ENCODE data around the gene SLC4A9.

Gene SLC4A9

DNA sequence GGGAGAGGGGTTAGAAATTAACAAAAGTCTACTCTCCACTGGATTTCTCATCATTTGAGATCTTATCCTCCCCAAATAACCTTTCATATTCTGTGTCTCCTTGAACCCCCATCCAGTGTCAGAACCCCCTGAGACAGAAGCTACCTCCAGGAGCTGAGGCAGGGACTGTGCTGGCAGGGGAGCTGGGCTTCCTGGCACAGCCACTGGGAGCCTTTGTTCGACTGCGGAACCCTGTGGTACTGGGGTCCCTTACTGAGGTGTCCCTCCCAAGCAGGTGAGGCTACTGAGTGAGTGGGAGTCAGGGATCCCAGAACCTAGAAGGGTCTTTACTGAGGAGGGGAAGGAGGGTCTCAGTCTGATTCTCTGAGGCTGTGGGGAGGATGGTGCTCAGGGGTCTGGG lies 1.9 kb downstream of the SLC4A9 start:
- no peak for DNase-seq (ENCODE audit: low spot score)

DNA sequence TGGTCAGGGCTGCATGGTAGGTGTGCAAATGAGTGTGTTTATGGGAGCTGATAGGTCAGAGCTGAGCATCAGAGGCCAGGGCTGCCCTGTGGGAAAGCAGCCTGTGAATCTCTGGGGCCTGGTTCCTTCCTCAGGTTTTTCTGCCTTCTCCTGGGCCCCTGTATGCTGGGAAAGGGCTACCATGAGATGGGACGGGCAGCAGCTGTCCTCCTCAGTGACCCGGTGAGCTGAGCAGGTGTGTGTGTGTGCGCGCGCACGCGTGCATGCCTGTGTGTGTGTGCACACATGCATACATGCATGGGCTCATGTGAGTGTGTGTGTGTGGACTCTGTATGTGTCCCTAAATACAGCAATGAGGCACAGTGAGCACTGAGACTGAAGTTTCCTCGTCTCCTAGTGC lies 2.3 kb downstream of the SLC4A9 start:
- no peak for DNase-seq (ENCODE audit: low spot score)

DNA sequence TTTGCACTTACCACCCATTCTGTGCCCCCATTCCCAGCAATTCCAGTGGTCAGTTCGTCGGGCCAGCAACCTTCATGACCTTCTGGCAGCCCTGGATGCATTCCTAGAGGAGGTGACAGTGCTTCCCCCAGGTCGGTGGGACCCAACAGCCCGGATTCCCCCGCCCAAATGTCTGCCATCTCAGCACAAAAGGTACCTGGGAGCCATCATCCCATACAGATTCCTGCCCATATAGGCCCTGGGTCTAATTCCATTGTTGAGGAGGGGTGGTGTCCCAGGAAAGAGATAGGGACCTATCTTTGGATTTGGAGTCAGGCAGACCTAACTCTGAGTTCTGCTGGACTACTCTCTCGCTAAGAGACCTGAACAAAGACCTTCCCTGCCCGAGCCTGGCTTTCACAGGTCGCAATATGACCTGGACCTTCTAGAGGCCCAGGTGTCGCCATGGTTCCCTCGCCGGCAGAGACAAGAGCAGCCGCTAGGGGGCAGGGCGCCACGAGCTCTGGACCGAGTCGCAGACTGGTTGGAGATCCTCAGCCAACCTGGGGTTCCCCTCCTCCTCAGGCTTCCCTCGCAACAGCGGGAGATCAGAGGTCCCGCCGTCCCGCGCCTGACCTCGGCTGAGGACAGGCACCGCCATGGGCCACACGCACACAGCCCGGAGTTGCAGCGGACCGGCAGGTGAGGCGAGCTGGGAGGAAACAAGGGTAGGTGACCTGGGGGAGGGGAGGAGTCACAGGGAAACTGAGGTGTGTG lies 3.1 kb downstream of the SLC4A9 start:
- DNase-seq (ENCODE audit: low spot score) = peak; percentile 76

DNA sequence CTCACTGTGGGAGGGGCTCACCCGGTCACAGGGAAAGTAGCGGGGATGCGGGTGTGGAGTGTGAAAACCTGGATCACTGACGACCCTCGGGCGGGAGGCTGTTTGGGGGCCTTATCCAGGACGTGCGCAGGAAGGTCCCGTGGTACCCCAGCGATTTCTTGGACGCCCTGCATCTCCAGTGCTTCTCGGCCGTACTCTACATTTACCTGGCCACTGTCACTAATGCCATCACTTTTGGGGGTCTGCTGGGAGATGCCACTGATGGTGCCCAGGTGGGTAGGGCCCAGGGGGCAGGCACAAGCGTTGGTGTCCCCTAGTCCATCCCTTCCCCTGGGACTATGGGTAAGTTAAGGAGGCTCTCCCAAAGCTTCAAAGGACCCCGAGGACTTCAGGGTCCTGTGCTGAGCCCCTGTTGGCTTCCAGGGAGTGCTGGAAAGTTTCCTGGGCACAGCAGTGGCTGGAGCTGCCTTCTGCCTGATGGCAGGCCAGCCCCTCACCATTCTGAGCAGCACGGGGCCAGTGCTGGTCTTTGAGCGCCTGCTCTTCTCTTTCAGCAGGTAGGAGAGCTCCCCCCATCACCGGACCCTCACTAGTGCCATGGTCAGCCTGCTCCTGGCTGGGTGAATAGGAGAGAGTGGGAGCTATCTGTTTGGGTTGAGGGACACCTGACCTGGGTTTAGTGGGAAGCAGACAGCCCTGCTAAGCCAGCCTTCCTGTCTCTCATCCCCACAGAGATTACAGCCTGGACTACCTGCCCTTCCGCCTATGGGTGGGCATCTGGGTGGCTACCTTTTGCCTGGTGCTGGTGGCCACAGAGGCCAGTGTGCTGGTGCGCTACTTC lies 3.9 kb downstream of the SLC4A9 start:
- DNase-seq (ENCODE audit: low spot score) = no peak

DNA sequence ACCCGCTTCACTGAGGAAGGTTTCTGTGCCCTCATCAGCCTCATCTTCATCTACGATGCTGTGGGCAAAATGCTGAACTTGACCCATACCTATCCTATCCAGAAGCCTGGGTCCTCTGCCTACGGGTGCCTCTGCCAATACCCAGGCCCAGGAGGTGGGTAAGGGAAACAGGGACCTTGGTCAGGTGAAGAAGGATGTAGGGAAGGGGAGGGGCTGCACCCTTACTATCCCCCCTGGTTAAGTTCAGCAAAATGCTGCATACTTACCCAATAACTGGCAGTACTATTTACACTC lies 4.4 kb downstream of the SLC4A9 start:
- no peak for DNase-seq (ENCODE audit: low spot score)

DNA sequence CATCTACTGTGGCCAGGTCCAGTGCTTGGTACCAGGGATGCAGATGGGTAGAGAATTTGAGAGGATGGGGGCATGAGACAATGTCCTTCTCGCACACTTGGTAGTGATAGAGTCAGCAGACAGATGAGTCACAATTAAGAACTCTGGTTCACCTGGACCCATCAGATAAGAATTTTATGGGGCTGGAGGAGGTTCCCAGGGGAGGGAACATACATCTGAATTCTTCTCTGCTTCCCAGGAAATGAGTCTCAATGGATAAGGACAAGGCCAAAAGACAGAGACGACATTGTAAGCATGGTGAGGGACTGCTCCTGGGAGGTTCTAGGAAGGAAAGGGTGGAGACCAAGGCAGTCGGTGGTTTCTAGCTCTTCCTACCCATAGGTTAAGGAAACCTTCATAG lies 5.3 kb downstream of the SLC4A9 start:
- DNase-seq (ENCODE audit: low spot score) = no peak

DNA sequence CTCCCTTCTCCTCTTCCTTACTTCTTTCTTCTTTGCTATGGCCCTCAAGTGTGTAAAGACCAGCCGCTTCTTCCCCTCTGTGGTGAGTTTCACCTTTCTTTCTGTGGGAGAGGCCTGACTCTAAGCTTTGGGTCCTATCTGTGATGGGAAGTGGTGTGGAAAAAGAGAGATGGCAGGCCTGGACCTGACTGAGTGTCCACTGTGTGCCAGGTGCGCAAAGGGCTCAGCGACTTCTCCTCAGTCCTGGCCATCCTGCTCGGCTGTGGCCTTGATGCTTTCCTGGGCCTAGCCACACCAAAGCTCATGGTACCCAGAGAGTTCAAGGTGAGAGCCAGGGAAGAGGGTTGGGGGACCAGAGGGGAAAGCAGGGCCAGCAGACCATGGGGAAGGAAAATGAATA lies 5.9 kb downstream of the SLC4A9 start:
- DNase-seq (ENCODE audit: low spot score) = no peak

DNA sequence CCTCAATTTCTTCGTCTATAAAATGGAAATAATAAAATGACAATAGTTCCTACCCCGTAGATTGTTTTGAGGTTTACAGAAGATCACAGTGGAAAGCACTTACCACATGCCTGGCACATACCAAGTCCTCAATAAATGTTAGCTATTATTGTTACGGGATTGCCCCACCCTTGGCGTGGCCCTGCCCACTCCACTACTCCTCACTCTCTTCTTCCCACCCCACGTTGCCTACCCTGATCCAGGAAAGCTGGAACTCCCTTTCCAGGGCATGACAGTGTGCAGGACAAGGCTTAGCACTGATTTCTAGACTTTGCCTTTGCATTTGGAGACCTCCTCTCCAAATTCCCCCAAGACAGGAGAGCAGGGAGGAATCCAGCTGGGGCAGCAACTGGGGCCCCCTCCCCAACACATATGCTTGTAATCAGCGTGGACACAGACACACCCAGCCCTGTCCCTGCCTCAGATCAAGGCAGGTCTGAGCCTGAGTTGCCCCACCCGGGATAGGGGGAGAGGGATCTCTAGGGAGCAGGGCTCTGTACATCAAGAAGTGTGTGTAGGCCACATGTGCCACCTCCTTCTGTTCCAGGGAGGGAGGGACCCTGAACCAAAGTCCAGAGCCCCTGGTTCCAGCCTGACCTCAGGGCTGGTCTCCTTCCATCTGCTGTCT lies 6.7 kb downstream of the SLC4A9 start:
- no peak for DNase-seq (ENCODE audit: low spot score)

DNA sequence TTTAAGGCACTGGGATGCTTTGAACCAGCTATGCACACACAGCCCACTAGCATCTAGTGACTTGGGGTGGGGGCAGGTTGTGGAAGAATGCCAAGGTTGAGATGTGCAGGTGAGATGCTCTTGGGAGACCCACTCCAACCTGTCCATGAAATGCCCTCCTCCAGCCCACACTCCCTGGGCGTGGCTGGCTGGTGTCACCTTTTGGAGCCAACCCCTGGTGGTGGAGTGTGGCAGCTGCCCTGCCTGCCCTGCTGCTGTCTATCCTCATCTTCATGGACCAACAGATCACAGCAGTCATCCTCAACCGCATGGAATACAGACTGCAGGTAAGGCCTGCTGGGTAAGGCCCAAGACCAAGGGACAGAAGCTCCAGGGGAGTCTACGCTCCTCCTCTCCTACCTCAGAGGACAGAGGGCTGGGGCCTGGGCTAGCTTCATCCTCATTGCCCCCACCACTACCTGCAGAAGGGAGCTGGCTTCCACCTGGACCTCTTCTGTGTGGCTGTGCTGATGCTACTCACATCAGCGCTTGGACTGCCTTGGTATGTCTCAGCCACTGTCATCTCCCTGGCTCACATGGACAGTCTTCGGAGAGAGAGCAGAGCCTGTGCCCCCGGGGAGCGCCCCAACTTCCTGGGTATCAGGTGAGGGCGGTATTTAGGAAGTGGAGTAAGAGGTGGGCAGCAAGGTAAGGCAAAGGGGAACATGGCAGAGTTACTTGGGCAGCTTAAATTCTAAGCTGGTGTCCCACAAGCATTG lies 7.4 kb downstream of the SLC4A9 start:
- no peak for DNase-seq (ENCODE audit: low spot score)

DNA sequence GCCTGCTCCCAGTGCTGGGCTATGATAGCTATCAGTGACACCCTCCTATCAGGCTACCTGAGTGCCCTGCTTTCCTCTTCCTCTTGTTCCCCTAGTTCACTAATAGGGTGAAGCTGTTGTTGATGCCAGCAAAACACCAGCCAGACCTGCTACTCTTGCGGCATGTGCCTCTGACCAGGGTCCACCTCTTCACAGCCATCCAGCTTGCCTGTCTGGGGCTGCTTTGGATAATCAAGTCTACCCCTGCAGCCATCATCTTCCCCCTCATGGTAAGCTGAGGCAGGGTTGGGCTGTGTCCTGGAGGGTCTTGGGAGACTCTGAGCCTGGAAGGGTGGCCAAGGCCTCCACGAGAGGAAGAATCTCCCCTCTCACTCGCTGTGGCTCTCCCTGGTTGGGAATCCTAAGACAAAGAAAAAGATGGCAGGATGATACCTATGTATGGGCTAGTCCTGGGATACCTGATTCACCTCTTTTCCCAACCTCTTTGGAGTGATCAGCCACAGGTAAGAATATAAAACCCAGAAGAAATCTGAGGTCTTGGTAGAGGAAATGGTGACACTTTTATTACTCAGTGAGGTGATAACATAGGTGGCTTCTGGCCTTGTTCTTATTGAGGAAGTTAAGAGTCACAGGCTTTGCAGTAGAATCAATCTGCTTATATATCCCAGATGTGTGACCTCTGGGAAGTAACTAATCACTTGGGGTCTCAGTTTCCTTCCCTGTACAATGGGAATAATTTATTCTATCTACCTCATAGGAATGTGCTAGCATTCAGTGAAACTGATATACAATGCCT lies 11.6 kb downstream of the SLC4A9 start:
- no peak for DNase-seq (ENCODE audit: low spot score)

DNA sequence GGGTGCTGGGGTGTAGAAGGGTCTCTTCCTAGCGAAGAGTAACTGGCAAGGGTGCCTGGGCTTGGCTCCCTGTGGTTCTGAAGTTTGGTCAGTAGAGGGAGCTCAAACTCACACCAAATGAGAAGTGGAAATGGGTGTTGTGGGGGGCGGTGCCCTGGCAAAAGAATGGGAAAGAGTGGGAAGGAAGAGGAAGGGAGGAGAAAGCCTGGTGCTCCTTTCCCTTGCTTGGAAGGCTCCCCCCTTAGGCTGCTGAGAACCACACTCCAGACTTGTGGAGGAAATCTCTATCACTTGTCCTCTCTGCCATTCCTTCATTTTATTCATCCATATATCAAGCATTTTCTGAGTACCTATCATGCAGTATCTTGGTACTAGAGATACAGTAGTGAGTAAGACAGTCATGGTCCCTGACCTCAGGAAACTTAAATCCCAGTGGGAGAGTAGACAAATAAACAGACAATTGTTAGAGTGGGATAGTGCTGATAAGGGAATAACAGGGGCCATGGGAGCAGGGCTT lies 13.0 kb downstream of the SLC4A9 start:
- peak; percentile 35 for DNase-seq (ENCODE audit: low spot score)

DNA sequence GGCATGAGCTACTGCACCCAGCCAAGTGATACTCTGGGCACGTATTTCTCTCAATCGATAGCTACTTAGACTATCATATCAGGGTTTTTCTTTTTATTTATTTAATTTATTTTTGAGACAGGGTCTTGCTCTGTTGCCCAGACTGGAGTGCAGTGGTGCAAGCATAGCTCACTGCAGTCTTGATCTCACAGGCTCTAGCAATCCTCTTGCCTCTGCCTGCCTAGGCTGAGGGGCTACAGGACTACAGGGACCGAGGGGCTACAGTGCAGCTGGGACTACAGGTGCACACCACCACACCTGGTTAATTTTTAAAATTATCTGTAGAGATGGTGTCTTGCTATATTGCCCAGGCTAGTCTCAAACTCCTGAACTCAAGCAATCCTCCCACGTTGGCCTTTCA lies 21.4 kb downstream of the SLC4A9 start:
- no peak for DNase-seq (ENCODE audit: low spot score)

DNA sequence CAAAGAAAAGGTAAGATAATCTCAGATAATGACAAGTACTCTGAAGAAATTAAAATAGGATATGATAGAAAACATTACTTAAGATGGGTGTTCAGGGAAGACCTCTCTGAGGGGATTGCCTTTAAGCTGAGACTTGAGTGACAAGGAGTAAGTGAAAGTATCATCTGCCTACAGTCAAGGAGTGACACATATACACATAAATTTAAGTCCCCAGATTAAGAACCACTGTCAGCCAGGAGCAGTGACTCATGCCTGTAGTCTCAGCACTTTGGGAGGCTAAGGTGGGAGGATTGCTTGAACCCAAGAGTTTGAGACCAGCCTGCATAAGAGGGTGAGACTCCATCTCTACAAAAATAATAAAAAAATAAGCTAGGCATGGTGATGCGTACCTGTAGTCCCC lies 22.0 kb downstream of the SLC4A9 start:
- DNase-seq (ENCODE audit: low spot score) = no peak

DNA sequence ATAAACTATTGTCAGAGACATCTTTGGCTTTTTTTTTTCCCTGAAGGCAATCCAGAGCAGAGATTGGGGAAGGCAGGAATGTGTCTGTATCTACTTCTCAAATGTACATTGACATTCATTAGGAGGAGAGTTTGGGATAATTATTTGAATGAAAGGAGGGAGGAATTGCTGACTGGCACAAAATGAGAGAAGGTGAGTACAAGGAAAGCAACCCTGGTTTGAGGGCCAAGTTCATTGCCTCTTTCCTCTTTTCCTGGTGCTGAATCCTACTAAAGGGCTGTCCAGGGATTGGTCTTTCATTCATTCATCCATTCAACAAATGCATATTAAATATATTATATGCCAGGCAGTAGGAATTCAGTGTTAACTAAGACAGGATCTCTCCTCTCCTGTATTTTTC lies 22.9 kb downstream of the SLC4A9 start:
- DNase-seq (ENCODE audit: low spot score) = no peak

DNA sequence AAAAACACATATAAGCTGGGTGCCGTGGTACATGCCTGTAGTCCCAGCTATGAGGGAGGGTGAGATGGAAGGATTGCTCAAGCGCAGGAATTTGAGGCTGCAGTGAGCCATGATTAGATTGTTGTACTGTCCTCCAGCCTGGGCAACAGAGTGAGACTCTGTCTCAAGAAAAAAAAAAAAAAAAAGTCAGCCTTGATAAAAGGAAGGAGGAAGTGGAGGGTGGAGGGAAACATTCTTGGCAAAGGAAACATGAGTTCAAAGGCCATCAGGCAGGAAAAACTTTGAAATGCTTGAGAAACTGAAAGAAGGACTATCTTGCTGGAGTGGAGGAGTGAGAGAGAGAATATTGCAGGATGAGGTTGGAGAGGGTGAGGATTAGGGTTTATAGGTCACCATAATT lies 23.3 kb downstream of the SLC4A9 start:
- no peak for DNase-seq (ENCODE audit: low spot score)

DNA sequence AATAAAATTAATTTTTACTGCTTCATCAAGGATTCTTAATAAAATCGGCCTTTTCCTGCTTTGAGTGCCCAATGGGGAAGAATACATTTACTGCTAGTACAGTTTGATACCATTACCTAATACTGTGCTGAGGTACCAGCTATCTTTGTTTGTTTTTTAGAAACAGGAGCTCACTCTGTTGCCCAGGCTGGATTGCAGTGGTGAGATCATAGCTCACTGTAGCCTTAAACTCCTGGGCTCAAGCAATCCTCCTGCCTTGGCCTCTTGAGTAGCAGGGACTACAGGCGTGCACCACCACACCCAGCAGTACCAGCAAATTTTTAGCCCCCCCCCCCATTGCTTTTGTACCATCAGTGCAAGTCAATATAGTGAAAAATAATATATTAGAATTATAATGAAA lies 28.1 kb downstream of the SLC4A9 start:
- DNase-seq (ENCODE audit: low spot score) = no peak

DNA sequence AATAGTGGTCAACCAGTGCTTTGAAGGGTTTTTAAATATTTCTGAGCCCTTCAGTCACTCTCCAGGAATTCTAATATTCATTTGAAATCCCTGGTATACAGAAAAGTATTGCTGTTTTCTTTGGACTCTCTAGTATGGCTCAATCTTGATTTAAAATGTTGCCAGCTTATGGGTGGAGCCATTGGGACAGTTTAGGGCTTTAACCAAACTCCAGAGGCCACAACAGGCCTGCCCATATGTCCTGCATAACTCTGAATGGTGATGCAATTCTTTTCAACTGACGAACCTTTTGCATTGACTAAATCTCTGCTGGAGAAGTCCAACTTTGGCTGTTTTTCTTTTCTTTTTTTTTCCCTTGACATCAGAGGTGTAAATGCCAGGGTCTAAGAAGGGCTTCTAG lies 31.3 kb downstream of the SLC4A9 start:
- no peak for DNase-seq (ENCODE audit: low spot score)

DNA sequence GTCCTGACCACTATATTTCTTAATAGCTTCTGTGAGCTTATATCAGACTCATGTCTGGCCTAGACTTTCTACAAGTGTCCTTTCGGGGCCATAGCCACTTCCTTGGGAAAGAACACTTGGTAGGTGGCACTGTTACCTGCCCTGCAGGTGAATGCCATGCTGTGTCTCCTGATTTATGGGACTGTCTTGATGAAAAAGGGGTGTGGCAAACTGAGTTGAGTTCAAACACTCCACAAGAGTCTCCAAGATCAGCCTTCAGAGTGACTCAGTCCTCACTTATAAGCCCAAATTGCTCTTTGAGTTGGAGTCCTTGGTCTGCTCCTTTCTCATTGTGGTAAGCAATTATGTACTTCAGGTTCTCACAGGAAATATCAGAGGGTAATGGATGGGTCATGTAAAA lies 31.7 kb downstream of the SLC4A9 start:
- DNase-seq (ENCODE audit: low spot score) = no peak

DNA sequence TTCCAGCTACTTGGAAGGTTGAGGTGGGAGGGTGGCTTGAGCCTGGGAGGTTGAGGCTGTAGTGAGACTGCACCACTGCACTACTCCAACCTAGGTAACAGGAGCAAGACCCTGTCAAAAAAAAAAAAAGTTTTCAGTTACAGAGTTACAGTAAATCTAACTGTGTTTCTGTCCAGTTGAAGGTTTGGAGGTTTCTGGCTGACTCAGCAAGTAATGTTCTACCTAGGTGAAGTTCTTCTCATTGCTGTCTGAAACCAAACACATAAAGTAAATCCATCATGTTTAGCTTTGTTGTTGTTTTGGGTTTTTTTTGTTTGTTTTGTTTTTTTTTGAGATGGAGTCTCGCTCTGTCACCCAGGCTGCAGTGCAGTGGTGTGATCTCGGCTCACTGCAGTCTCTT lies 33.7 kb downstream of the SLC4A9 start:
- no peak for DNase-seq (ENCODE audit: low spot score)

DNA sequence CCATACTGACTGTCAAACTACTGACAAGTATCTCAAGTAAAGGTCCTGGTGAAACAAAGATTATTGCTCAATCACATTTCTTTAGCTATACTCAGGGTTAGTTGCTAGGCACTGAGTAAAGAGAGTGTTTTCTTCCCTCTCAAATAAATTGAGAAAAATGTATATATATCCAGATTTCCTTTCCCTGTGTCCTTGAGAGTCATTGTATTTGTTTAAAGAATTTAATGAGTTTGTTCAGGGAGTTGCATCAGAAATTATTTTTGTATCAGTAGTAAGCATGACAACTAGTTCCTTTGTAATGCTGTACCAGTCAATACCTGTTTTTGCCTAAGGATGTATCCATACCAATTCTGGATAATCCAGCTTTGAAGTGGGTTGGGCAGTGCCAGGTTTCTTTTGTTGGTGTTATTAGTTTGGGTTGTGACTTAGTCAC lies 38.4 kb downstream of the SLC4A9 start:
- DNase-seq (ENCODE audit: low spot score) = no peak

DNA sequence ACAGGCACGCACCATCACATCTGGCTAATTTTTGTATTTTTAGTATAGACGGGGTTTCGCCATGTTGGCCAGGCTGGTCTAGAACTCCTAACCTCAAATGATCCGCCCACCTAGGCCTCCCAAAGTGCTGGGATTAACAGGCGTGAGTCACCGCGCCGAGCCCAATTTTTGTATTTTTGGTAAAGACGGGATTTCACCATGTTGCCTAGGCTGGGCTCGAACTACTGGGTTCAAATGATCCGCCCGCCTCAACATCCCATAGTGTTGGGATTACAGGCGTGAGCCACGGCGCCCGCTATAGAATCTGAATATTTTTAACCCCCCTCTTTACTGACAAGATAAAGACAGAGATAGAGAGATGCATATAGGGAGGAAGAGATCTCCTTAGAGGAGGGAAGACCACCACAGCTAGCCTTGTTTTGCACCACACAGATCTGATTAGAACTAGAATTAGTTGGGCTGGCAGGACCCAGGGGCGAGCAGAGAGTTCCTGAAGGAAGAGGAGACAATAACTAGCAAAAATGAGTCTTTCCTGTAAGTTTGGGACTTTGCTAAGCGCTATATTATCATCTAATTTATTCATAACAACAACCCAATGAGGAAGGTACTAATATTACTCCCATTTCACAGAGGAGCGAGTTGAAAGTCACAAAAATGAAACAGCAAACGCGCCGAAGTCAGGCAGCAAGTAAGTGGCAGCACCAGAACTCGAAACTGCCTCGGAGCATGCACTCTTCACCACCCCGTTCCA lies 40.2 kb downstream of the SLC4A9 start:
- no peak for DNase-seq (ENCODE audit: low spot score)

Measured in CD4-positive, alpha-beta T cell treated with Interleukin-6 at 100 ng/mL for 8 hours (primary cell).